Thyroid gland (tissue), 4 donors: ENCODE results near the gene ABCC11.

Experiments
- CTCF ChIP-seq, 6 experiments: fragments of 200-600 bp in 3 of 6; fragments of 450-650 bp in 3 of 6; sonication (generic) in 3 of 6; IDR thresholded peaks; one replicate each; pipeline ENCODE4 v1.5.1; 2016 to 2019; ENCODE audit warnings: antibody characterized with exemption in 6 of 6, mild to moderate bottlenecking in 2 of 6, inconsistent platforms in 1 of 6, moderate library complexity in 1 of 6
- POLR2A ChIP-seq, 2 donors: fragments of 450-650 bp; IDR thresholded peaks; one replicate each; pipeline ENCODE4 v1.6.1; 2017; ENCODE audit warnings: antibody characterized with exemption in 2 of 2, mild to moderate bottlenecking in 2 of 2, moderate library complexity in 1 of 2

- TF ChIP-seq CTCF (IDR thresholded peaks at IDR 0.05) (no peak), POLR2A (IDR thresholded peaks at IDR 0.05) (no peak)
These were observed 26.4 kb downstream of the ABCC11 start for GRCh38 chr16:48220891-48221290.
